CD4-positive, alpha-beta T cell treated with Interleukin-6 for 4 hours (primary cell): Measurements from ENCODE around the gene FBXL15.
A peak's percentile ranks its signal among the peaks of the same experiment; 100 is the strongest.

Source experiments
- DNase-seq: peaks from one replicate; pipeline ENCODE4 v3.0.0-alpha.2; 2020; ENCODE audit warnings: mixed read lengths

FBXL15 gene

GRCh38 chr10:102398172-102399020 is 22.2 kb upstream of the FBXL15 start:
- DNase-seq = no peak

- DNase-seq = peak; percentile 90
Measured at GRCh38 chr10:102399217-102400021, 21.2 kb upstream of the FBXL15 start.

DNA sequence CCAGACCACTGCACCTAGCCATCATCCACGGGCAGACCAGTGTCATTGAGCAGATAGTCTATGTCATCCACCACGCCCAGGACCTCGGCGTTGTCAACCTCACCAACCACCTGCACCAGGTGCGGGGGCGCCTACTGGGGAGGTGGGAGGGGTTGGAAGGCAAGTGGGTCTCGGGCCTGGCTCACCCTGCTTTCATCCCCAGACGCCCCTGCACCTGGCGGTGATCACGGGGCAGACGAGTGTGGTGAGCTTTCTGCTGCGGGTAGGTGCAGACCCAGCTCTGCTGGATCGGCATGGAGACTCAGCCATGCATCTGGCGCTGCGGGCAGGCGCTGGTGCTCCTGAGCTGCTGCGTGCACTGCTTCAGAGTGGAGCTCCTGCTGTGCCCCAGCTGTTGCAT is 20.6 kb upstream of the FBXL15 start:
- DNase-seq = no peak

DNA sequence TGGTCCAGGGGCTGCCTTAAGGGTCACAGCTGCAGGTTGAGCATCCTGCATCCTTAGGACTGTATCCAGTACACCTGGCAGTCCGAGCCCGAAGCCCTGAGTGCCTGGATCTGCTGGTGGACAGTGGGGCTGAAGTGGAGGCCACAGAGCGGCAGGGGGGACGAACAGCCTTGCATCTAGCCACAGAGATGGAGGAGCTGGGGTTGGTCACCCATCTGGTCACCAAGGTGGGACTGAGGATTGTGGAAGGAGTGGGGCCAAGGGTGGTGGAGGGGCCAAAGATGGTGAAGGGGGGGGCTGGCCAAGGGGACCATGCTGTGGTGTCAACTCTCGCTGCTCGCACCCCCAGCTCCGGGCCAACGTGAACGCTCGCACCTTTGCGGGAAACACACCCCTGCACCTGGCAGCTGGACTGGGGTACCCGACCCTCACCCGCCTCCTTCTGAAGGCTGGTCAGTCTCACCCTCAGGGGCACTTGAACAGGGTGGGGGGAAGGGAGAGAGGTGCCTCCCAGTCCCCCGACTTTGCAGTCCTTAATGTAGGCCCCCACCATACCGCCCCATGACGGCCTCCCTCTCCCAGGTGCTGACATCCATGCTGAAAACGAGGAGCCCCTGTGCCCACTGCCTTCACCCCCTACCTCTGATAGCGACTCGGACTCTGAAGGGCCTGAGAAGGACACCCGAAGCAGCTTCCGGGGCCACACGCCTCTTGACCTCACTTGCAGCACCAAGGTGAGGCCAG is 19.9 kb upstream of the FBXL15 start:
- DNase-seq = no peak

GRCh38 chr10:102401342-102401654 is 19.3 kb upstream of the FBXL15 start:
- DNase-seq = no peak

GRCh38 chr10:102401735-102402511 is 18.7 kb upstream of the FBXL15 start:
- DNase-seq = no peak

DNA sequence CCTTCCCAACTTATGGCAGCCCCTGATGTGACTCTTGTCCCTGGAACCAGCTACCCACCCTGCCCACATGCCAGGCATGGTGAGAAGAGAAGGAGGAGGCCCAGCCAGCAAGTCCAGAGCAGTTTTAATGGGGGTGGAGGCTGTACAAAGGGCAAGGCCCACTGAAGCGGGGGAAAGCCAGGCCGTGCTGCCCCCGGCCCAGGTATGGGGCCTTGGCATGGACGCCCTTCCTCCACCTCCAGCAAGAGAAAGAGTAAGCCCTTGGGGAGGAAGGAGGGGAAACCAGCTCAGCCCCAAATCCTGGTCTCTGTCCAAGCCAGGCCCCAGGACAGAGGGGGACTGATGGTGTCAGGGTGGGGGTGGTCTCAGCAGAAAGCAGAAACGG is 18.1 kb upstream of the FBXL15 start:
- DNase-seq = no peak

DNA sequence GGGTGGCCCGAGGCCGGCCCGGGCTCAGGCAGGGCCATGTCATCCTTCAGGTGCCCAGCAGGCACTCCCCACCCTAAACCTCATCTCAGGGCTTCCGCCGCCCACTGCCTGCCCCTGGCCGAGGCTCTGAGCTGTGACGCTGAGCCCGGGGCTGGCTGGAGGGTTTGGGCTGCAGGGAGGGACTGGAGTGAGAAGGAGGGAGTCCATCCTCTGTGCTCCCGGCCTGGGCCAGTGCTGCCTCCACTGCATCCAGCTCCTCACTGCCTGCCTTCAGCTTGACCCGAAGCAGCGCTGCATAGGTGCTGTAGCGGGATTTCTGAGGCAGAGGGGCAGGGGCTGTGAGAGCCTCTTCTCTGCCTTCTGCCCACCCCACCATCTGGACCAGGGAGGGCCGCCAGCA is 17.5 kb upstream of the FBXL15 start:
- DNase-seq = no peak

DNA sequence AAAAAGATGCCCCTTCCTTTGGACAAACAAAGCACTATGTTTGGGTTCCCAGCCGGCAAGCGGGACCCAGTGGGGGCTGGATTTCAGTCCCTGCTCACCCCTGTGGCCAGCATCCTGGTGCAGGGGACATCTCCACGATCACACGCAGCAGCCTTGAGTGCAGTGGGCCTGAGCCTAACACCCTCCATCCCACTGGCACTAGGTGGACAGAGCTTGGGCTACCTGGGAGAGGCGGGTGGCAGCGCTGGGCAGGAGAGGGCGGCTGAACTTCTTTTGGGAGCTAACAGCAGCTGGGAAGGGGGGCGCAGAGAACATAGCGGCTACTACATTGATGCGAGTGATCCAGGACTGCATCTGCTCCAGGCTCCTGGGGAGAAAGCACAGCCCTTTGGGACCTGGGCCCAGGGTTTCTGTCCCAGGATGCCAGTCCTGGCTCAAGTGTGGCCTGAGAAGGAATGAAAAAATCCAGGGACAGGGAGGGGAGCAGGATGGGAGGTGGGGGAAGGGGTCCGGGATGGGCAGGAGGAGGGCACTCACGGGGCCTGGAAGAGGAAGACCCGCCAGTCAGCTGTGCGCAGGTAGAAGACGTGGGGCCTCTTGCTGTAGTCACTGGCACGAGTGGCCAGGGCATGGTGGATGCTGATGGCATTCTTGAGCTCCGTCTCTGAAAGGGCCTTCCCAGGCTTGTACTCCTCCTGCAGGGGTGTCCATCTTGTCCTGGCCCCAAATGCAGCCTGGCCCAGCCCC is 16.1 kb upstream of the FBXL15 start:
- DNase-seq = no peak

- no peak for DNase-seq
Measured at GRCh38 chr10:102405108-102405571, 15.5 kb upstream of the FBXL15 start.

DNA sequence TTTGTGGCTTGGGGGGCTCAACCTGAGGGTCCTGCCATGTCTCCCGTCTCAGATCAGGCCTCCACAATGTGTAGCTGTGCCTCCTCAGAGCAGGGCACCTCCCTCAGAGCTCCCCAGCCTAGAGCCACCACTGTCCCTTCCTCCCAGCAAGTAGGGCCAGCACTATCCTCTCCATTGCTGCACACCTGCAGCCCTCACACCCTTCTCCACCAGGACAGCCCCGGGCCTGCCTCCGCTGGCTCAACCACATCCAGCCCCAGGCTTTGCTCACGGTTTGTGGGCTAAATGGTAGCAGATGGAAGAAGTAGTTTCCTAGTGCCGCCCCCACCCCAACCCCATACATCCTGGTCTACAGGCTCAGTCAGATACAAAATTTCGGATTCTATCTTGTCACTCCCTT is 15.0 kb upstream of the FBXL15 start:
- no peak for DNase-seq

DNA sequence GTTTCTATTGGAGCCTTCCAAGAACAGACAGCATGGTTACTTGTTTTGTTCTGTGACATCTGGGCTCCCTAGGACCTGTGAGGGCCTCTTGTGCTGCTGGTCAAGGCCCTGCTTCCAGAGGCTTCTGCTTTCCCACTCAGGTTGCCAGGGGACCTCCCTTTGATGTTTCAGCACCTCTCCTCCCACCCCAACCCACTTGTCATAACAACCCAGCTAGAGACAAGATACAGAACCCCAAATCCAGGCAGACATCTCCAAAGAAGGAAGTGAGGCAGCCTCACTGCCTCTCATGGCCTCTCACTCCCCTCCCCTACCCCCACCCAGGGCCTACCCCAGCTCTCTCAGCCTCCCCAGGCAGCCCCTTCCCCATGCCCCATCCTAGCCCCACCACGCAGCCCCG is 13.8 kb upstream of the FBXL15 start:
- no peak for DNase-seq

DNA sequence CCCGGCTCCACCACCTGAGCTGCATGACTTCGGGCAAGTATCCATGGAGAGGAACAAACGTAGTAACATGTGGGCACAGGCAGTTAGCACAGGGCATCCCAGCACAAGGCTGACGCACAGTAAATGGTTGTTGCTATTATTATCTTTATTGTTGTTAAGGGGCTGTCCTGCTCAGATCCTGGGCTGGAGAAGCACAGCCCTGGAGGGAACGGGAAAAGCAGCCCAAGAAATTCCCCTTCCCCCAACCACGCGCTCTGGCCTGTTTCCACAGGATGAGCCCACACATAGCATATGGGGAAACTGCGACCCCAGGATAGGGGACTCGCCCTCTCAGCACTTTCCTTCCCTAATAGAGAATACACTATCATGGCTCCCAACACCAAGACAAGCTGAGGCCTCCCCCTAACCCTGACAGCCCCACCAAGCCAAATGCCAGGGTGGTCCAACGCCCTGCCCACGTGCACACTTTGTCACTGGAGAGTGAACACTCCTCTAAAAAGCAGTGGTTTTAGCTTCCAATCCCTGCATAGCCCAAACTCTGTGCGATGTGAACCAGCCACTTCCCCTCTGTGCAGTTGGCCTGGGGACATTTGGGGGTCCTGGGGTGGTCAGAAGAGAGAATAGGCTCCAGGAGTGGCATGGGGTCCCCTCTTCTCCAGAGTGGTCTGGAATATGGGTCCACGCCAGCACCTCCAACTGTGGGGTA is 13.1 kb upstream of the FBXL15 start:
- DNase-seq = no peak

DNA sequence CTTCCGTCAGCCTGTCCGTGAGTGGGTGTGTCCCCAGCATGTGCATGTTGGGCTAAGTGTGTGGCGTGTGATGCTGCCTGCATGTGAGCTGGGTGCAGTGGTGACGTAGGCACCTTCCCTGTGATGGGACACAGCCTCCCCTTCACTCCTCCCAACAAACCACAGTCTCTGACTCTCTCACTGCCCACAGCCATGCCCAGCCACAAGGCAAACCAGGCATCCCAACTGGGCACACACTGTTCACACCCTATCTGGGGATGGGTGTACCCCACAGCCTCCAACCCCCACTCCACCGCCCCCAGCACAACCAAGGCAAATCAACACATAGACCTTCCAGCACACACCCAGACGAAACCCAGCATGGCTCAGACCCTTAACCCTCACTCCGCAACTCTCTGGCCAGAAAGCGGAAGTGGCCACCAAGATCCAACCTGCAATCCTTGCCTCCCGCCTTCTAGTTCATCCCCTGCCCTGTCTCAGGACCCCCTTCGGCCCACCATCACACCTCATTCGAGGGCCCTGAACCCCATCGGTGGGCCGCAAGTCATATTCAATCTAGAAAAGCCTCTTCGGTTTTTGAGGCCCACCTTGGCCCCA is 12.4 kb upstream of the FBXL15 start:
- no peak for DNase-seq

DNA sequence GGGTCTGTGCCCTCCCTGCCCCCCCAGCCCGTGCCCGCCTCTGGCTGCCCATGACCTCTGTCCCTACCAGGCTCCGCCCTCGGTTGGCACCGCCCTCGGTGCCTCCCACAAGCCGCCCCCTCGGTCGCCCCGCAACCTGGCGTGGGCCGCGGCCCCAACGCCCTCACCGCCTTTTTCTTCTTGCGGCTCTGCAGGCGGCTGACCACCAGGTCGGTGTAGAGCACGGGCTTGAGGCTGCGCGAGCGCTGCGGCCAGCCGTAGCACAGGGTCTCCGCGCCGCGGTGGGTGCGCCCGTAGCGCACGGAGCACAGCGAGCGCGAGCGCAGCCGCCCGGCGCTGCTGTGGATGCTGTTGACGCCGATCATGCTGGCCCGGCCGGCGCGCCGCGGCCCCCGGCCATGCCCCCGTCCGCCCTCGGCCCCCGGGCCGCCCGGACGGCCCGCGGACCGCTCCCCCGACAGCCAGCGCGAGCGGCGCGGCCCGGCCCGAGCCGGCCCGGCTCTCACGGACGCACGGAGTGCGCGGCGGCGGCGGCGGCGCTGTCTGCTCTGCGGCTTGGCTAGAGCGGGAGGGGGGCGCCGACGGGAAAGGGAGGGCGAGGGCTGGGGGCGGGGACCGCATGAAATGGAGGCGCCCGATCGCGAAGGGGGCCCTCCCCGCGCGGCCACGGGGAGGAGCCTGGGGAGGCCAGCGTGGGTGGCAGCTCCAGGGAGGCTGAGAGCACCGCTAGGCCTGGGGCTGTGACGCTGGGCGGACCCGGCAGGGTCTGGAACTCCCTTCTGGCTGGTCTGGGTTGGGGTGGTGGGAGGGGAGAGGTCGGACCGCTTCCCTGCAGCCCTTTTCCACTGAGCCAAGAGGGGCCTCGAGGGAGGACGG is 11.7 kb upstream of the FBXL15 start:
- DNase-seq = peak; percentile 89

- no peak for DNase-seq
Measured at GRCh38 chr10:102409604-102410428, 10.8 kb upstream of the FBXL15 start.

- peak; percentile 85 for DNase-seq
Measured at GRCh38 chr10:102410429-102411073, 10.1 kb upstream of the FBXL15 start.
